ENCODE results near the gene RPRD1B. TPM values are rescaled to one million over a fixed set of nuclear protein-coding genes. Genes with fewer than 3 reads are reported as not detected.

Gene RPRD1B
- polyA plus RNA-seq, 1 donor = 25.3 TPM

DNA sequence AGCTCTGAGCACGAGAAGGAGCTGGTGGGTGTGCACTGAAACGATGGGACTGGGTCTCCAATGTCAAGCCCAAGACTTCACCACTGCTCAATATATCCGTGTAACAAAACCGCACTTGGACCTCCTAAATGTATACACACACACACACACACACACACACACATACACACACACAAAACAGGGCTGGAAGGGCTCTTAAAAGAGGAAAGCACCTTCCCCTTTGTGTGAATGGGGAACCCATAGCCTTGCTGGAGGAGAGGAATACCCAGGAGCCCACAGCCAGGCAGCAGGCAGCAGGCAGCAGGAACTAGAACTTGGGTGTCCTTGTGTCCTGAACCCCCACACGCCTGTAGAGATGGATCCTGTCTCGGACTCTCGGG, 101.7 kb downstream of the RPRD1B start:
- no peak for DNase-seq (ENCODE audit: low read depth)

DNA sequence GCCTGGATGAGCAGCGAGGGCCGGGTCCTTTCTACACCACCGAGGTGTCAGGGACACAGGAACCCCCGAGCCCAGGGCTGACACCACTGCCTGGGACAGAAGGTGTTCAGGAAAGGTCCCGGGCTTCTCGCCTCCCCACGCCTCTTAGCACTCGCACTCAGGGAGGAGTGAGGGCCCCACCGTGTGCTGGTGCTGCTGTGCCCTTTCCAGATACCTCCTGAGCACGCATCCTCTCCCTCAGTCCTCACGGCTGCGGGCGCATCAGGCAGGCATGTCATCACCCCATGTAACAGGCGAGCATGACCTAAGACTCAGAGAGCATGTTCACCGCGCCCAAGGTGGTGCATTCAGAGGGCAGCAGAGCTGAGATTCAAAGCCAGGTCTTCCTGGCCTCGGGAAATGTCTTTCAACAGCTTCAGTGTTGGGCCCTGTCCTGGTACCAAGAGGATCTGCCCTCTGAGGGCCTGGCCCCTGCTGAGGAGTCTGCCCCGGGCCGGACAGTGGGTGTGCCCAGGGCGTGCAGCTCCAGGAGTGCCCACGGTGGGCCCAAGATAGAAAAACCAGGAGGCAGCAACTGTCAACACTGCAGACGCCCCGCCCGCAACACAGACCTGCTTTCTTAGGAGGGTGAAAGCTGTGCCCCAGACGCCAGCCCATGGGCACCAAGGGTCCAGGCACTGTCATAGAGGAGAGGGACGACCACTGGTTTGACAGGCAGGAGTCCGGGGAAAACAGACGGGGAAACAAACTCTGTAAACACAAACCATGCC, 102.3 kb downstream of the RPRD1B start:
- DNase-seq (ENCODE audit: low read depth) = no peak

DNA sequence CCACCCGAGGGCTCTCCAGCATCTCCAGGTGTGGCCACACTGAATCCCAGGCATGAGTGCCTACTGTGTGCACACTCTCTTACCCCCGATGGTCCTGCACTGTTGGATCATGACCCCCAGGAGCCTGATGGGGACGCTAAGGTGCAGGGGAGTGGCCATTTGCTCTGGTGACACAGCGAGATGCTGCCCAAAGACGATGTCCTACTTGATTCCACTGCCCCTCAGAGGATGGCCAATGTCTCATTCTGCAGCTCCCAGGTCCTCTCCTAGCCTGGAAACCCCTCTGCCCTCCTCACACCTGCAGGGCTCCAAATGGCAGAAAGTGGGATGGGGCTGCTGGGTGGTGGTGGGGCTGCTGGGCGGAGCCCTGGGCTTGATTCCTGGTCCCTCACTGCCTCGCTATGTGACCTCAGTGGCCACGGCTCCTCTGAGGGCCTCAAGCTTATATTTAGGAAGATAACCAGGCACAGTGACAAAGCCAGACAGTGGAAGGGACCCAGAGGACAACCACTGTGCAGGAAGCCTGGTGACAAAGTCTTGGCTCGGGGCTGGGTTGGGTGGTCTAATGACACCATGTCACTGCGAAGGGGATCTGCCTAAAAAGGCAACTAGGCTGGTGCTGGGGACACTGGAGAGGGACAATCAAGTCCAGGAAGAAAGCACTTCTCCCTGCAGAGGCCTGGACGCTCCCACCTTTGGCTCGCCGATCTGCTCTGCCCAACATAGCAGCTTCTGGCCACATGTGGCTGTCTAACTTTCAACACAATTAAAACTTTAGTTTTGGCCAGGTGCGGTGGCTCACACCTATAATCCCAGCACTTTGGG, 103.1 kb downstream of the RPRD1B start:
- no peak for DNase-seq (ENCODE audit: low read depth)

DNA sequence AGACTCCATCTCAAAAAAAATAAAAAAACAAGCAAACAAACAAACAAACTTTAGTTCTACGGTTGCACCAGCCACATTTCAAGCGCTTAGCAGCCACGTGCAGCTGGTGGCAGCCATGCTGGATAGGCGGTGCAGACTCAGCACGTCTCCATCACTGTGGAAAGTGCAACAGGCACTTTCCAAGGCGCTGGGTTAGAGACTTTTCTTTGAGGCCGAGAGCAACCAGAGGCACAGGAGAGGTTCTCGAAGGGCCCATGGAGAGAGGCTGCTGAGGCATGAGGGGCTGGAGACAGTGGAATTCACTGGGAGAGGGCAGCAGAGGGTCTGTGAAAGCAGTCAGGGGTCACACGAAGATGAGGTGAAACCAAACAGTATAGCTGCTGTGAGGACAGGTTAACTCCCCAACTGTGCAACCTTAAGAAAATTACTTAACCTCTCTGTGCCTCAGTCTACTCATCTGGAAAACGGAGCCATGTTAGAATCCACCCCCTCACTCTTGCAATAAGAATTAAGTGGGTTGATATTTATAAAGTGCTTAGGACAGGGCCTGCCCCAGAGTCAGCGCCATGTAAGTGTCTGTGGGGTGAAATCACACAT, 104.0 kb downstream of the RPRD1B start:
- DNase-seq (ENCODE audit: low read depth) = no peak

DNA sequence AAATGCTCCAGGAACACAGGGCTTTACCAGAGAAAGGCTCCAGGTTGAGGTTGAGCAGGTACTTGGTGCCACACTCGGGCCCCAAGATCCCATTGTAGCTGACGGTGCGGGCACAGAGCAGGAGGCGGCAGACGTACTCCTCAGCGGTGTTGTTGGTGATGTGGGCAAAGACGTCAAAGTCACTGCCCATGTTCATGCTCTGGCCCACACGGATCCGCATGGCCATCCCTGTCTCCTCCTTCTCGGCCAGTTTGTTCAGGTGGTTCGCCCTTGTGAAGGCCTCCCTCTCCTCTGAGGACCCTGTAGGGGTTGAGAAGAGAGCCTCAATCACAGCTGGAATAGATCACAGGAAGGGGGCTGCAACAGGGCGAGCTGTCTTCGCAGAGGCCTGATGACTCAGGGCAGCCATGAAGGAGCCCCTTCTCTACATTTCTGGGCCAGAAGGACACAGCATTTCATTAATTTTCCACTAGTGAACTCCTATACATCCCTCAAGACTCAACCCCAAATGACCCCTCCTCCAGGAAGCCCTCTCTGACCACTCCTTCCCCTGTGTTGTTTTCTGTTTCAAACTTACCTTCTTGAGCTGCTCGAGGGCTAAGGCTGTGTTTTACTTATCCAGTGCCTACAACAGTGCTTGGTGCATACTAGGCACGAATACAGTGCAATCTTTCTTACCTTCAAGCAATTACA, 104.7 kb downstream of the RPRD1B start:
- DNase-seq (ENCODE audit: low read depth) = no peak

DNA sequence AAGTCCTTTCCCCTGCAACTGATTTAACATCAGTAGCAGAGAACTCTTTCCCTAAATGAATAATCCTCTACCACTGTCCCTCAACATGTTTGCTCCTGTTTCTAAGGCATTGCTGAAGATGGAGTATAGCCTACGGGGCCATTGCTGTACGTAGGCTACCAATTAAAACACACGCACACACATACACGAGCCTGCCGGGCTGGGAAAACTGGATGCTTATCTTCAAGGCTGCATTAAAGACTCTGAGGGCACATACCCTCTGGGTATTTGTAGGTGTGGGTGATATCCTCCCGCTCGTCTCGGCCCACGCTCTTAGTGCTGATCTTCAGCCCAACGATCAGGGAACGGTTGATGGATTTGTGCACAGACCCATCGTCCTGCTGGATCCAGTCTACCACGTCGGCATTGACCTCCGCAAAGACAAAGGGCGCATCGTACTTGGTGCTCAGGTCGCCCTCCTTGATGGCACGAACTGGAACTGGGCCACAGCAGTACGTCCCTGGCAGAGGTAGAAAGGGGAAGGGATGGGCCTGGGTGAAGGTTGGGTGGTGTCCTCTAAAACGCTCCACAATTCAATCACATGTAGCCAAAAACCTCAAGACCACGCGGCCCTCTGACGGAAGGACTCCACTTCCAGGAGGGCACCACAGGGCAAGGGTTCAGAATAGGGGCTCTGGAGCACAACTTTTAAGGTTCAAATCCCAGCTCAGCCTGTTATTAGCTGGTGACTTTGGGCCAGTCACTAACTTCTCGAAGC, 105.8 kb downstream of the RPRD1B start:
- no peak for DNase-seq (ENCODE audit: low read depth)

DNA sequence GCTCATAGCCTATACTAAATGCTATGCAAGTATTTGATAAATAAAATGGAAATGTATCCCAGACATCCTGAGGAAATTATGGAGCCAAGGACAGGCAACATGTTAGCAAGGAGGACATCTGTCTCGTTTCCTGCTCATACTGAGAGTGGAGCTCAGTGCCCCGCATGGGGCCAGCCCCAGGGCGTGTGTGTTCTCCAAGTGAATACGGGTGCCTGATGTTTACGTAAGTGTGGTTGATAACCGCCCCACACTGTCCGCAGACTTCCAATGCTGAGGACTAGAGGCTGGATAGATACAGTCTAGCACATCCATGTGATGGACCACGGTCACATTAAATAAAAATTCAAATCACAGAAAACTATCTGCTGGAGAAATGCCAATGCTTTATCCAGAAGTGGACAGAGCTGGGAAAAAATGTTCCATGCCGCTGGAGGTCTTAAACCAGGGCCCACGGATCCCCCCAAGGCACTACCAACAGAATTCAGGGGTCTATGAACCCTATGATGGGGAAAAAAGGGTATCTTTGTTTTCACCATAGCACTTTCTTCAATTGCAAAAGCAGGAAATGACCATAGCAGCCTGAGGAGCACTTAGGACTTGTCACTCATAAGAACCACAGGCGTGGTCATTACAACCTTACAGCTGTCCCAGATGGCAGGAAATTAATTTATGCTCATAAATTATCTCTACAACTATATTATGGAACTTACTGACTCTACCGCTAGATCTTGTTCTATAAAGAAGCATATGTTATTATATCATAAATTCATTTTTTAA, 106.6 kb downstream of the RPRD1B start:
- DNase-seq (ENCODE audit: low read depth) = no peak

DNA sequence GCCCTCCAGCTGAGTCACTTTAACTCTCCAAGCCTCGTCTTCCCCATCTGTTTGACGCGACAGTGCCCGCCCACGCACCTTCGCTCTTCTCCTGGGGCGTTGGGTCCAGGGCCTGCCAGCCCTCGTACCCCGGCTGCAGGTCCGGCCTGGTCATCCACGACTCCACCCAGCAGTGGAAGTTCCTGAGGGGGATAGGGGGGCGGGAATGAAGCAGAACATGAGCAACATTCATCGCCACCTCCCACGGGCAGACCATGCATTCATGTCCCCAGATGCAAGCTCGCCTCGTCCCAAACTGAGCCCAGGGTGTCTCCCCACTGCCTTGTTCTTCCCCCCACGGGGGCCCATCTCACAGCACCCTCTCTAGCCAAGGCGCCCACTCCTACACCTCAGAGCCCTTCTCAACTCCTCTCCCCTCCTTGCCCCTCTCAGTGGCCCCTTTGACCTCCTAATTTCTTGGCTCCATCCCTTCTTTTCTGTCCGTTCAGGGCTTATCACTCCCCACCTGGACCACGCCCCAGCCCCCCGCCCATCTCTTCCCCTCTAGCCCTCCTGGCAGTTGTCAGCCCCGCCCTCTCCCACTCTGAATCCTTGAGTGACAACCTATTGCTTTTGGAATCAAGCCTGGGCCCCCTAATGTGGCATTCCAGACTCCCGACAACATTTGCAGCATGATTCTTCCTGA, 107.8 kb downstream of the RPRD1B start:
- DNase-seq (ENCODE audit: low read depth) = no peak

Other genes starting within 250 kb of the RPRD1B start
- gene VSTM2L, start 130.6 kb upstream of the RPRD1B start, polyA plus RNA-seq (ENCODE audit: insufficient read length) = 3.5 TPM
- gene TTI1, start 290 bp upstream of the RPRD1B start, polyA plus RNA-seq (ENCODE audit: insufficient read length) = 16.8 TPM
- gene TGM2, start 131.5 kb downstream of the RPRD1B start, polyA plus RNA-seq (ENCODE audit: insufficient read length) = 13.8 TPM
- gene KIAA1755, start 227.0 kb downstream of the RPRD1B start, polyA plus RNA-seq (ENCODE audit: insufficient read length) = 8.1 TPM